Measurements from ENCODE around the gene KRT79. TPM values are rescaled to one million over a fixed set of nuclear protein-coding genes. Genes with fewer than 3 reads are reported as not detected.

The KRT79 gene
- total and polyA plus RNA-seq, 9 of the 15 experiments (the other 6 are each of a cell fraction or from before 2014, with no cell fraction given): 0.03 to 2.3 (median 0.23) TPM; not detected in 2

DNA sequence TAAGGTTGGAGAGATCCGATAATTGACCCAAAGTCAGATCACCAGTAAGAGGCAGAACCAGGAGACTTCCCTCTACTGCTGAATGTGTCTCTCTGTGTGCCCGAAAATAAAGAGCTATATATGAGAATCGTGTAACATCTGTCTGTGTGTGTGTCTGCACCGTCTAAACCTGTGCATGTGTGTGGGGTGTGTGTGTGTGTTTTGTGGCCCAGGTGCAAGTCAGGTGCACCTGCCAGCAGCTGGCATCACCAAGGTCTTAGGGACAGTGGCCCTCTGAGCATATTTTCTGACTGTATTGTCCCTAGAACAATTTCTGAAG lies 39.4 kb upstream of the KRT79 start:
- no peaks in the 10 kb centered on the region for H3K9me1 ChIP-seq (ENCODE audit: control insufficient read depth, insufficient read depth, low read length)
- H3K36me3 ChIP-seq (ENCODE audit: control insufficient read depth, insufficient read depth, low read length): no peaks in the 10 kb centered on the region
- peaks cover 40 to 51% of the 10 kb centered on the region in 2 experiments for H3K4me1 ChIP-seq (replicated peaks in 1 of 2; ENCODE audit: control insufficient read depth in 2 of 2, insufficient read depth in 2 of 2, low read length in 2 of 2)
- no peaks in the 10 kb centered on the region for H3K79me2 ChIP-seq (ENCODE audit: control insufficient read depth, insufficient read depth, low read length)
- 22% methylated on average over 4 of the region's 4 CpGs for WGBS (ENCODE audit: insufficient coverage, low coverage, missing lambda C conversion rate)
- DNase-seq (ENCODE audit: extremely low read depth in 1 of 4, low spot score in 3 of 4) (no peak), ATAC-seq (no peak), FAIRE-seq (peak; percentile 71)
- CTCF ChIA-PET (ENCODE audit: low intra/inter-chr PET ratio): interaction anchor here (0.5 kb wide), 1 partner anchor 291 kb away, joined by 3 read pairs; no protein-coding TSS in a partner anchor
- H2AFZ ChIP-seq (ENCODE audit: low read depth, low read length): peak overlapping the region; percentile 77
- no TSS peak for BruUV-seq (replicated peaks)
- TF ChIP-seq SREBF1 (IDR thresholded peaks at IDR 0.05; ENCODE audit: borderline replicate concordance, low read depth, low read length) (0 out of 2 replicates have a peak, but pooled peaks have one; percentile 5), CREB1 (IDR thresholded peaks at IDR 0.05) (no peak), CREB1 (CRISPR knock-in tag; IDR thresholded peaks at IDR 0.05) (peak; percentile 28; the same call in 1 of the 2 replicates), ZNF175 (CRISPR knock-in tag; IDR thresholded peaks at IDR 0.05; ENCODE audit: low read depth) (peak; percentile 10; the same call in 1 of the 2 replicates), NR4A1 (CRISPR knock-in tag; IDR thresholded peaks at IDR 0.05) (no peak), NR4A1 (tag; IDR thresholded peaks at IDR 0.05) (0 out of 2 replicates have a peak, but pooled peaks have one; percentile 23)
- TF ChIP-seq, protein P1, sequence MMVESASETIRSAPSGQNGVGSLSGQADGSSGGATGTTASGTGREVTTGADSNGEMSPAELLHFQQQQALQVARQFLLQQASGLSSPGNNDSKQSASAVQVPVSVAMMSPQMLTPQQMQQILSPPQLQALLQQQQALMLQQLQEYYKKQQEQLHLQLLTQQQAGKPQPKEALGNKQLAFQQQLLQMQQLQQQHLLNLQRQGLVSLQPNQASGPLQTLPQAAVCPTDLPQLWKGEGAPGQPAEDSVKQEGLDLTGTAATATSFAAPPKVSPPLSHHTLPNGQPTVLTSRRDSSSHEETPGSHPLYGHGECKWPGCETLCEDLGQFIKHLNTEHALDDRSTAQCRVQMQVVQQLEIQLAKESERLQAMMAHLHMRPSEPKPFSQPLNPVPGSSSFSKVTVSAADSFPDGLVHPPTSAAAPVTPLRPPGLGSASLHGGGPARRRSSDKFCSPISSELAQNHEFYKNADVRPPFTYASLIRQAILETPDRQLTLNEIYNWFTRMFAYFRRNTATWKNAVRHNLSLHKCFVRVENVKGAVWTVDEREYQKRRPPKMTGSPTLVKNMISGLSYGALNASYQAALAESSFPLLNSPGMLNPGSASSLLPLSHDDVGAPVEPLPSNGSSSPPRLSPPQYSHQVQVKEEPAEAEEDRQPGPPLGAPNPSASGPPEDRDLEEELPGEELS (CRISPR knock-in tag; IDR thresholded peaks at IDR 0.05; ENCODE audit: borderline replicate concordance): no peak
- H3K9ac ChIP-seq (ENCODE audit: insufficient read depth in 1 of 2, low read depth in 2 of 2, low read length in 2 of 2): peak overlapping the region; percentile 85 to 88; a peak in 3 of 4 replicates
- in situ Hi-C loops (cut with MboI): no loop called here
- H3K9me3 ChIP-seq (replicated peaks; ENCODE audit: control insufficient read depth, insufficient read depth, low read depth, low read length): no peaks in the 10 kb centered on the region
- H3K27ac ChIP-seq (ENCODE audit: extremely low read depth, low read depth, low read length): peak overlapping the region; percentile 92
- POLR2A ChIA-PET: interaction anchor here (0.6 to 2.3 kb wide), 8 partner anchors 8 to 477 kb away, joined by 3 to 8 read pairs (median 3); no protein-coding TSS in a partner anchor
- peak overlapping the region; percentile 83 for H3K4me2 ChIP-seq (ENCODE audit: insufficient read depth, low read length)
- H4K20me1 ChIP-seq (replicated peaks; ENCODE audit: control insufficient read depth, insufficient read depth, low read length): no peaks in the 10 kb centered on the region
- H3K27me3 ChIP-seq (ENCODE audit: control insufficient read depth in 2 of 2, insufficient read depth in 2 of 2, low read length in 2 of 2): no peaks in the 10 kb centered on the region
- intact Hi-C loops (cut with micrococcal nuclease): loop anchor here (5.0 to 10.0 kb wide), 3 partner anchors 179 to 716 kb away; no protein-coding TSS in a partner anchor
- H3K4me3 ChIP-seq: peak overlapping the region; percentile 41; the same call in 1 of the 2 replicates

Measured in K562 (cell line).